ENCODE measurements around the gene ITGAD. TPM values are rescaled to one million over a fixed set of nuclear protein-coding genes. Genes with fewer than 3 reads are reported as not detected.

The ITGAD gene
- polyA plus RNA-seq, 3 donors: 0.04 TPM; not detected in 2

DNA sequence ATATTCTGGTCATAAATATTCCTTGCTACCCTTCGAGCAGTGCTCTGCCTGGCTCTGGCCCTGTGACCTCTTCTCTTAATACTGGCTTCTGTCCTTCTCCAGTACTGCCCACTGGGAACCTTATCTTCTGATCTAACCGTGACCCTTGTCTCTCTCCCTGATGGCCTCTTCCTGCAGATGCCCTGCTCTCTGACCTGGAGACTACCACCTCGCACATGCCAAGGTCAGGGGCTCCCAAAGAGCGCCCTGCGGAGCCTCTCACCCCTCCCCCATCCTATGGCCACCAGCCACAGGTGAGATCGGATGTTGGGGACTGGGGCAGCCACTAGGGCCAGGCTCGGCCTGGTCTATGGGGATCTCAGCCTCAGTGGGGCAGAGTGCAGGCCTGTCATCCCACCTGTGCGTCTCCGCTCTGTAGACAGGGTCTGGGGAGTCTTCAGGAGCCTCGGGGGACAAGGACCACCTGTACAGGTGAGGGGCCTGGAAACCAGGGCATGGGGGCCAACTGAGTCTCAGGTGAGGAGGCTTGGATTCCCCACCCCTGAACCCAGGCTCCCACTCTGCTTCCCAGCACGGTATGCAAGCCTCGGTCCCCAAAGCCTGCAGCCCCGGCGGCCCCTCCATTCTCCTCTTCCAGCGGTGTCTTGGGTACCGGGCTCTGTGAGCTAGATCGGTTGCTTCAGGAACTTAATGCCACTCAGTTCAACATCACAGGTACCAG lies 80.3 kb downstream of the ITGAD start:
- Histone ChIP-seq H3K9ac (ENCODE audit: insufficient read depth, low read length, poor library complexity, severe bottlenecking) (no peak overlapping the region), H3K27ac (ENCODE audit: low read depth in 1 of 2, low read length in 2 of 2) (no peak overlapping the region), H3K36me3 (replicated peaks in 1 of 2; ENCODE audit: control insufficient read depth in 1 of 2, insufficient read depth in 2 of 2, low read length in 2 of 2) (no peaks in the 10 kb centered on the region), H4K20me1 (ENCODE audit: insufficient read depth, low read length) (no peaks in the 10 kb centered on the region), H3K4me2 (replicated peaks; ENCODE audit: extremely low read depth, low read length, poor library complexity, severe bottlenecking) (no peak overlapping the region), H3K79me2 (ENCODE audit: insufficient read depth, low read length) (no peaks in the 10 kb centered on the region), H3K27me3 (ENCODE audit: control insufficient read depth in 2 of 2, insufficient read depth in 2 of 2, low read length in 2 of 2) (peaks cover 0 to 29% of the 10 kb centered on the region in 2 donors), H2AFZ (ENCODE audit: insufficient read depth, low read depth, low read length, poor library complexity, severe bottlenecking) (no peak overlapping the region), H3K4me3 (replicated peaks in 1 of 3; ENCODE audit: low read depth in 2 of 3, low read length in 3 of 3) (no peak overlapping the region), H3K9me3 (replicated peaks in 1 of 2; ENCODE audit: control insufficient read depth in 1 of 2, insufficient read depth in 1 of 2, low read length in 2 of 2) (peaks cover 0 to 5% of the 10 kb centered on the region in 2 donors), H3K4me1 (ENCODE audit: control insufficient read depth in 1 of 2, insufficient read depth in 2 of 2, low read length in 2 of 2) (peaks cover 26 to 35% of the 10 kb centered on the region in 2 donors)
- peaks cover 5 to 15% (median 7%) of the 10 kb centered on the region in 7 donors for H3K9me3 Mint-ChIP-seq
- TF ChIP-seq, protein P1, sequence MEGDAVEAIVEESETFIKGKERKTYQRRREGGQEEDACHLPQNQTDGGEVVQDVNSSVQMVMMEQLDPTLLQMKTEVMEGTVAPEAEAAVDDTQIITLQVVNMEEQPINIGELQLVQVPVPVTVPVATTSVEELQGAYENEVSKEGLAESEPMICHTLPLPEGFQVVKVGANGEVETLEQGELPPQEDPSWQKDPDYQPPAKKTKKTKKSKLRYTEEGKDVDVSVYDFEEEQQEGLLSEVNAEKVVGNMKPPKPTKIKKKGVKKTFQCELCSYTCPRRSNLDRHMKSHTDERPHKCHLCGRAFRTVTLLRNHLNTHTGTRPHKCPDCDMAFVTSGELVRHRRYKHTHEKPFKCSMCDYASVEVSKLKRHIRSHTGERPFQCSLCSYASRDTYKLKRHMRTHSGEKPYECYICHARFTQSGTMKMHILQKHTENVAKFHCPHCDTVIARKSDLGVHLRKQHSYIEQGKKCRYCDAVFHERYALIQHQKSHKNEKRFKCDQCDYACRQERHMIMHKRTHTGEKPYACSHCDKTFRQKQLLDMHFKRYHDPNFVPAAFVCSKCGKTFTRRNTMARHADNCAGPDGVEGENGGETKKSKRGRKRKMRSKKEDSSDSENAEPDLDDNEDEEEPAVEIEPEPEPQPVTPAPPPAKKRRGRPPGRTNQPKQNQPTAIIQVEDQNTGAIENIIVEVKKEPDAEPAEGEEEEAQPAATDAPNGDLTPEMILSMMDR (IDR thresholded peaks at IDR 0.05): no peak
- DNase-seq: no peak
- peaks cover 3% of the 10 kb centered on the region in 2 donors for H3K36me3 Mint-ChIP-seq
- peak overlapping the region in 1 of 7 donors; percentile 12 for H3K27ac Mint-ChIP-seq
- 92% methylated on average over 14 of the region's 17 CpGs for WGBS (ENCODE audit: insufficient coverage)
- peaks cover 4 to 59% (median 45%) of the 10 kb centered on the region in 3 donors for H3K27me3 Mint-ChIP-seq (ENCODE audit: low read depth in 3 of 3)
- intact Hi-C loops (cut with micrococcal nuclease): no loop called here
- H3K4me1 Mint-ChIP-seq: peaks cover 36% of the 10 kb centered on the region
- H3K4me3 Mint-ChIP-seq: no peak overlapping the region

- Mint-ChIP-seq H3K36me3 (peaks cover 3% of the 10 kb centered on the region in 2 donors), H3K27ac (no peak overlapping the region), H3K9me3 (peaks cover 5 to 15% (median 7%) of the 10 kb centered on the region in 7 donors), H3K4me1 (peaks cover 36% of the 10 kb centered on the region), H3K4me3 (no peak overlapping the region), H3K27me3 (ENCODE audit: low read depth in 3 of 3) (peaks cover 4 to 59% (median 49%) of the 10 kb centered on the region in 3 donors)
- H3K27me3 ChIP-seq (ENCODE audit: control insufficient read depth in 2 of 2, insufficient read depth in 2 of 2, low read length in 2 of 2): peaks cover 0 to 29% of the 10 kb centered on the region in 2 donors
- peaks cover 0 to 5% of the 10 kb centered on the region in 2 donors for H3K9me3 ChIP-seq (replicated peaks in 1 of 2; ENCODE audit: control insufficient read depth in 1 of 2, insufficient read depth in 1 of 2, low read length in 2 of 2)
- intact Hi-C loops (cut with micrococcal nuclease): no loop called here
- DNase-seq: no peak
- no peak overlapping the region for H2AFZ ChIP-seq (ENCODE audit: insufficient read depth, low read depth, low read length, poor library complexity, severe bottlenecking)
- WGBS (ENCODE audit: insufficient coverage): 85% methylated on average over 9 of the region's 12 CpGs
- H3K4me2 ChIP-seq (replicated peaks; ENCODE audit: extremely low read depth, low read length, poor library complexity, severe bottlenecking): no peak overlapping the region
- no peak overlapping the region for H3K9ac ChIP-seq (ENCODE audit: insufficient read depth, low read length, poor library complexity, severe bottlenecking)
- H3K4me3 ChIP-seq (replicated peaks in 1 of 3; ENCODE audit: low read depth in 2 of 3, low read length in 3 of 3): no peak overlapping the region
- H3K36me3 ChIP-seq (replicated peaks in 1 of 2; ENCODE audit: control insufficient read depth in 1 of 2, insufficient read depth in 2 of 2, low read length in 2 of 2): no peaks in the 10 kb centered on the region
- TF ChIP-seq, protein P1 (IDR thresholded peaks at IDR 0.05): no peak
- H4K20me1 ChIP-seq (ENCODE audit: insufficient read depth, low read length): no peaks in the 10 kb centered on the region
- no peaks in the 10 kb centered on the region for H3K79me2 ChIP-seq (ENCODE audit: insufficient read depth, low read length)
- no peak overlapping the region for H3K27ac ChIP-seq (ENCODE audit: low read depth in 1 of 2, low read length in 2 of 2)
- peaks cover 26 to 35% of the 10 kb centered on the region in 2 donors for H3K4me1 ChIP-seq (ENCODE audit: control insufficient read depth in 1 of 2, insufficient read depth in 2 of 2, low read length in 2 of 2)
These were observed 81.1 kb downstream of the ITGAD start for GRCh38 chr16:31474173-31474714.

Measured in CD14-positive monocyte (primary cell).